HCT116 (cell line): ENCODE measurements around the gene STIM2. TPM values are rescaled to one million over a fixed set of nuclear protein-coding genes. Genes with fewer than 3 reads are reported as not detected.

Experiments used
- ATAC-seq: fragments of 200-7000 bp; cut with Tn5 transposase; 2 replicates; pipeline ENCODE4 v1.9.1; 2020; ENCODE audit warnings: mild to moderate bottlenecking, moderate library complexity
- BruUV-seq: library from RNA; stranded (reverse); fragments of 400-500 nt; replicated peaks from 2 replicates; lab custom pipeline; 2021; lab: Mats Ljungman, UMichigan
- CTCF ChIA-PET: fragments of 300-600 bp; sonication (Branson Sonifier 250); formaldehyde crosslinking; loops from one replicate; lab custom pipeline; 2021; ENCODE audit warnings: antibody characterized with exemption; lab: Charles Lee
- POLR2A ChIA-PET: fragments of 300-600, 350-600 bp; sonication (Branson Sonifier 250); formaldehyde crosslinking; loops from one replicate; lab custom pipeline; 2021; ENCODE audit warnings: antibody characterized with exemption; lab: Charles Lee
- RAD21 ChIA-PET, 2 experiments: fragments of 300-600 bp; sonication (Branson Sonifier 250); formaldehyde crosslinking; loops; one replicate each; lab custom pipeline; 2023; ENCODE audit warnings: low total read pairs in 2 of 2; ENCODE audit not compliant: uncharacterized antibody in 2 of 2, unreplicated experiment in 2 of 2, low non-redundant PET in 1 of 2; lab: Charles Lee
- DNase-seq: peaks from one replicate; pipeline ENCODE4 v3.0.0-alpha.2; 2010; ENCODE audit warnings: low read depth, low spot score
- H2AFZ ChIP-seq: fragments of 200-600 bp; shearing (Covaris generic), sonication (generic); 2 replicates; pipeline ENCODE4 v1.6.1; 2017; ENCODE audit warnings: low read depth, mixed run types, mixed read lengths, antibody characterized with exemption, low read length; ENCODE audit not compliant: poor library complexity, severe bottlenecking
- H3K27ac ChIP-seq: 2 replicates; pipeline ENCODE4 v1.5.1; 2012; ENCODE audit warnings: low read depth, low read length
- H3K27me3 ChIP-seq: fragments of 200-600 bp; sonication (generic); 2 replicates; pipeline ENCODE4 v1.6.1; 2016; ENCODE audit warnings: mixed run types, low read length, mixed read lengths; ENCODE audit not compliant: insufficient read depth
- H3K36me3 ChIP-seq, 2 experiments: fragments of 200-500 bp in 1 of 2; fragments of 200-600 bp in 1 of 2; sonication (Bioruptor generic) in 1 of 2; sonication (generic) in 1 of 2; 2 replicates each; pipeline versions ENCODE4 v1.5.1 to v1.6.1; 2014 to 2016; ENCODE audit warnings: low read length in 2 of 2, inconsistent platforms in 1 of 2, mixed read lengths in 1 of 2, mixed run types in 1 of 2; ENCODE audit not compliant: insufficient read depth in 2 of 2, control insufficient read depth in 1 of 2
- H3K4me1 ChIP-seq, 2 experiments: fragments of 200-600 bp in 1 of 2; sonication (generic) in 1 of 2; 2 replicates each; pipeline versions ENCODE4 v1.5.1 to v1.6.1; 2012 to 2017; ENCODE audit warnings: low read length in 2 of 2, inconsistent platforms in 1 of 2, mild to moderate bottlenecking in 1 of 2, mixed read lengths in 1 of 2, mixed run types in 1 of 2, moderate library complexity in 1 of 2; ENCODE audit not compliant: insufficient read depth in 2 of 2, control insufficient read depth in 1 of 2
- H3K4me2 ChIP-seq: fragments of 200-600 bp; sonication (generic); 2 replicates; pipeline ENCODE4 v1.6.1; 2017; ENCODE audit warnings: mixed run types, low read length, mixed read lengths
- H3K4me3 ChIP-seq, 2 experiments: fragments of 200-600 bp in 1 of 2; sonication (generic) in 1 of 2; replicated peaks in 1 of 2; 2 replicates each; pipeline ENCODE4 v1.5.1; 2011 to 2016; ENCODE audit warnings: low read length in 2 of 2, control low read depth in 1 of 2, low read depth in 1 of 2, mild to moderate bottlenecking in 1 of 2, mixed read lengths in 1 of 2, mixed run types in 1 of 2
- H3K79me2 ChIP-seq: fragments of 200-600 bp; sonication (generic); 2 replicates; pipeline ENCODE4 v1.6.1; 2017; ENCODE audit warnings: mild to moderate bottlenecking, mixed run types, low read length, moderate library complexity, mixed read lengths; ENCODE audit not compliant: insufficient read depth
- H3K9ac ChIP-seq: fragments of 200-600 bp; sonication (generic); 2 replicates; pipeline ENCODE4 v1.6.1; 2016; ENCODE audit warnings: low read length, mixed read lengths
- H3K9me2 ChIP-seq: fragments of 200-600 bp; sonication (generic), shearing (Covaris generic); 2 replicates; pipeline ENCODE4 v1.6.1; 2017; ENCODE audit warnings: mixed run types, mild to moderate bottlenecking, moderate library complexity; ENCODE audit not compliant: insufficient read depth
- H3K9me3 ChIP-seq, 2 experiments: fragments of 200-500 bp in 1 of 2; fragments of 200-600 bp in 1 of 2; sonication (Bioruptor generic) in 1 of 2; sonication (generic) in 1 of 2; 2 replicates each; pipeline ENCODE4 v1.6.1; 2014 to 2017; ENCODE audit warnings: low read length in 2 of 2, mixed read lengths in 2 of 2, inconsistent platforms in 1 of 2, low read depth in 1 of 2, mild to moderate bottlenecking in 1 of 2, mixed run types in 1 of 2, moderate library complexity in 1 of 2; ENCODE audit not compliant: control insufficient read depth in 1 of 2, insufficient read depth in 1 of 2
- H4K20me1 ChIP-seq: fragments of 200-600 bp; sonication (generic), shearing (Covaris generic); 2 replicates; pipeline ENCODE4 v1.6.1; 2017; ENCODE audit warnings: mixed run types, mild to moderate bottlenecking, moderate library complexity; ENCODE audit not compliant: insufficient read depth
- CBX3 ChIP-seq: IDR thresholded peaks from 2 replicates; pipeline ENCODE4 v1.6.1; 2012; ENCODE audit warnings: low read depth
- CEBPB ChIP-seq: IDR thresholded peaks from 2 replicates; pipeline ENCODE4 v1.6.1; 2012; ENCODE audit warnings: low read depth
- EGR1 ChIP-seq: IDR thresholded peaks from 2 replicates; pipeline ENCODE4 v1.6.1; 2012; ENCODE audit warnings: low read depth
- RAD21 ChIP-seq: IDR thresholded peaks from 2 replicates; pipeline ENCODE4 v1.6.1; 2012; ENCODE audit warnings: low read depth, mild to moderate bottlenecking
- SRF ChIP-seq: IDR thresholded peaks from 2 replicates; pipeline ENCODE4 v1.6.1; 2012; ENCODE audit warnings: low read depth
- TCF7L2 ChIP-seq: IDR thresholded peaks from 2 replicates; pipeline ENCODE4 v1.7.0; 2011; ENCODE audit warnings: borderline replicate concordance, inconsistent platforms; ENCODE audit not compliant: insufficient read depth, insufficient read length; ENCODE audit errors: extremely low read depth
- ZFX ChIP-seq: fragments of 450-650 bp; IDR thresholded peaks from 2 replicates; pipeline ENCODE4 v1.6.1; 2017
- ZNF274 ChIP-seq: fragments of 200-500 bp; sonication (Bioruptor generic); IDR thresholded peaks from 2 replicates; pipeline ENCODE4 v1.6.1; 2014; ENCODE audit warnings: mild to moderate bottlenecking, low read depth, low read length, inconsistent platforms
- intact Hi-C: fragments of 100-400 bp; cut with micrococcal nuclease; formaldehyde crosslinking; loops from 2 replicates; pipeline ENCODE4 v1.10.0; 2022
- total RNA-seq: library from RNA; stranded (reverse); gene quantifications from one replicate; pipeline ENCODE4 v1.2.1, GENCODE V29; 2021; ENCODE audit not compliant: unreplicated experiment
- TF ChIP-seq, protein P1 (sequence below): IDR thresholded peaks from 2 replicates; pipeline ENCODE4 v1.6.1; 2012; ENCODE audit warnings: low read depth
- TF ChIP-seq, protein P2 (sequence below): IDR thresholded peaks from 2 replicates; pipeline ENCODE4 v1.6.1; 2011; ENCODE audit warnings: mild to moderate bottlenecking, low read length, moderate library complexity; ENCODE audit not compliant: insufficient replicate concordance; ENCODE audit errors: extremely low read depth

The STIM2 gene
- total RNA-seq, 1 experiment from 2014 or later, result 65.9 TPM

- ChIA-PET CTCF (no interaction called here), RAD21 (no interaction called here), POLR2A (no interaction called here)
- no peak overlapping the region for H3K4me3 ChIP-seq
- ATAC-seq (no peak), DNase-seq (no peak)
- 0 out of 2 replicates have a peak, but pooled peaks cover 5% of the 10 kb centered on the region for H4K20me1 ChIP-seq
- H3K4me1 ChIP-seq, result no peaks in the 10 kb centered on the region
- BruUV-seq, result no TSS peak
- no peak overlapping the region for H3K9ac ChIP-seq
- H3K79me2 ChIP-seq, result peaks cover 6% of the 10 kb centered on the region
- no peaks in the 10 kb centered on the region for H3K36me3 ChIP-seq
- H3K9me3 ChIP-seq, result no peaks in the 10 kb centered on the region
- H3K27ac ChIP-seq, result no peak overlapping the region
- no peak overlapping the region for H3K4me2 ChIP-seq
- no peak overlapping the region for H2AFZ ChIP-seq
- H3K9me2 ChIP-seq, result no peaks in the 10 kb centered on the region
- intact Hi-C loops, result no loop called here
- TF ChIP-seq CEBPB, result no peak
- TF ChIP-seq ZNF274, result no peak
- no peak for TF ChIP-seq TCF7L2
- no peak for TF ChIP-seq SRF
- TF ChIP-seq, protein P1, sequence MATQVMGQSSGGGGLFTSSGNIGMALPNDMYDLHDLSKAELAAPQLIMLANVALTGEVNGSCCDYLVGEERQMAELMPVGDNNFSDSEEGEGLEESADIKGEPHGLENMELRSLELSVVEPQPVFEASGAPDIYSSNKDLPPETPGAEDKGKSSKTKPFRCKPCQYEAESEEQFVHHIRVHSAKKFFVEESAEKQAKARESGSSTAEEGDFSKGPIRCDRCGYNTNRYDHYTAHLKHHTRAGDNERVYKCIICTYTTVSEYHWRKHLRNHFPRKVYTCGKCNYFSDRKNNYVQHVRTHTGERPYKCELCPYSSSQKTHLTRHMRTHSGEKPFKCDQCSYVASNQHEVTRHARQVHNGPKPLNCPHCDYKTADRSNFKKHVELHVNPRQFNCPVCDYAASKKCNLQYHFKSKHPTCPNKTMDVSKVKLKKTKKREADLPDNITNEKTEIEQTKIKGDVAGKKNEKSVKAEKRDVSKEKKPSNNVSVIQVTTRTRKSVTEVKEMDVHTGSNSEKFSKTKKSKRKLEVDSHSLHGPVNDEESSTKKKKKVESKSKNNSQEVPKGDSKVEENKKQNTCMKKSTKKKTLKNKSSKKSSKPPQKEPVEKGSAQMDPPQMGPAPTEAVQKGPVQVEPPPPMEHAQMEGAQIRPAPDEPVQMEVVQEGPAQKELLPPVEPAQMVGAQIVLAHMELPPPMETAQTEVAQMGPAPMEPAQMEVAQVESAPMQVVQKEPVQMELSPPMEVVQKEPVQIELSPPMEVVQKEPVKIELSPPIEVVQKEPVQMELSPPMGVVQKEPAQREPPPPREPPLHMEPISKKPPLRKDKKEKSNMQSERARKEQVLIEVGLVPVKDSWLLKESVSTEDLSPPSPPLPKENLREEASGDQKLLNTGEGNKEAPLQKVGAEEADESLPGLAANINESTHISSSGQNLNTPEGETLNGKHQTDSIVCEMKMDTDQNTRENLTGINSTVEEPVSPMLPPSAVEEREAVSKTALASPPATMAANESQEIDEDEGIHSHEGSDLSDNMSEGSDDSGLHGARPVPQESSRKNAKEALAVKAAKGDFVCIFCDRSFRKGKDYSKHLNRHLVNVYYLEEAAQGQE, result no peak
- TF ChIP-seq EGR1, result no peak
- TF ChIP-seq CBX3, result no peak
- no peak for TF ChIP-seq RAD21
- TF ChIP-seq, protein P2, sequence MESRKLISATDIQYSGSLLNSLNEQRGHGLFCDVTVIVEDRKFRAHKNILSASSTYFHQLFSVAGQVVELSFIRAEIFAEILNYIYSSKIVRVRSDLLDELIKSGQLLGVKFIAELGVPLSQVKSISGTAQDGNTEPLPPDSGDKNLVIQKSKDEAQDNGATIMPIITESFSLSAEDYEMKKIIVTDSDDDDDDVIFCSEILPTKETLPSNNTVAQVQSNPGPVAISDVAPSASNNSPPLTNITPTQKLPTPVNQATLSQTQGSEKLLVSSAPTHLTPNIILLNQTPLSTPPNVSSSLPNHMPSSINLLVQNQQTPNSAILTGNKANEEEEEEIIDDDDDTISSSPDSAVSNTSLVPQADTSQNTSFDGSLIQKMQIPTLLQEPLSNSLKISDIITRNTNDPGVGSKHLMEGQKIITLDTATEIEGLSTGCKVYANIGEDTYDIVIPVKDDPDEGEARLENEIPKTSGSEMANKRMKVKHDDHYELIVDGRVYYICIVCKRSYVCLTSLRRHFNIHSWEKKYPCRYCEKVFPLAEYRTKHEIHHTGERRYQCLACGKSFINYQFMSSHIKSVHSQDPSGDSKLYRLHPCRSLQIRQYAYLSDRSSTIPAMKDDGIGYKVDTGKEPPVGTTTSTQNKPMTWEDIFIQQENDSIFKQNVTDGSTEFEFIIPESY, result no peak
- TF ChIP-seq ZFX, result no peak
- TF ChIP-seq, all 23 proteins: peak for 0
- H3K27me3 ChIP-seq, result no peaks in the 10 kb centered on the region
Observed at GRCh38 chr4:26953770-26954423, 93.3 kb downstream of the STIM2 start.
